HG03571 (cell line): ENCODE data around the gene NMT1.

ENCODE experiments used
- ATAC-seq: cut with Tn5 transposase; IDR thresholded peaks from one replicate; pipeline ENCODE4 v1.9.1; 2021; ENCODE audit not compliant: unreplicated experiment

Gene NMT1

GRCh38 chr17:45149037-45149668 is 88.0 kb downstream of the NMT1 start:
- no peak for ATAC-seq

GRCh38 chr17:45149669-45150664 is 88.8 kb downstream of the NMT1 start:
- no peak for ATAC-seq

- no peak for ATAC-seq
These were observed 90.0 kb downstream of the NMT1 start for GRCh38 chr17:45150911-45151809.

- no peak for ATAC-seq
These were observed 93.9 kb downstream of the NMT1 start for GRCh38 chr17:45155029-45155428.

- no peak for ATAC-seq
These were observed 94.4 kb downstream of the NMT1 start for GRCh38 chr17:45155483-45155882.

- ATAC-seq, result no peak
These were observed 95.1 kb downstream of the NMT1 start for GRCh38 chr17:45156242-45156641.
